ENCODE data around the gene MYCBPAP. TPM values are rescaled to one million over a fixed set of nuclear protein-coding genes. Genes with fewer than 3 reads are reported as not detected.

The MYCBPAP gene
- total RNA-seq, 1 experiment from 2014 or later, result not detected

DNA sequence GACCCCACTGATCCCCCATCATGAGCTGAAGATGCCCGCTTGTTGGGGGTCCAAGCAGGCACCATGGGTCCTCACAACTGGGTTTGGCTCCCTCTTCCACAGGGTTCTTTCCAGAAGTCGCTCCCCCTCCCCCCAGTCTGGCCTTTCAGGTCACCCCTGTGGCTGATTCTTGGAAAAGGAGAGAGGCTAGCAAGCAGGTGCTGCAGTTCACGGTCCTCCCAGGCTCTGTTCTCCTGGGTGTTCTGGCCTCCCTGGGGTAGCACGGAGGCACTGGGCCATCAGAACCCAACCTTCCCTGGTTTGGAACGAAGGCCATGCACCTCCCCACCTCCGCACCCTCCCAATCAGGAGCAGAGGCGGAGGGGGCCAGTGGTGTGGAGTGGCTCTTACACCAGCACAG is 71.2 kb downstream of the MYCBPAP start:
- H3K9ac ChIP-seq (ENCODE audit: low read length), result no peak overlapping the region
- intact Hi-C loops (cut with micrococcal nuclease), result no loop called here
- no TSS peak for BruUV-seq (replicated peaks)
- no peak overlapping the region for H3K4me3 ChIP-seq (replicated peaks in 1 of 2; ENCODE audit: low read depth in 1 of 2, low read length in 2 of 2)
- no peaks in the 10 kb centered on the region for H3K9me3 ChIP-seq (ENCODE audit: control insufficient read depth in 1 of 2, insufficient read depth in 1 of 2, low read depth in 1 of 2, low read length in 2 of 2)
- ChIA-PET RAD21 (ENCODE audit: low non-redundant PET in 1 of 2, low total read pairs in 2 of 2, uncharacterized antibody in 2 of 2, unreplicated experiment in 2 of 2) (no interaction called here), POLR2A (no interaction called here), CTCF (no interaction called here)
- no peak for TF ChIP-seq SP1 (IDR thresholded peaks at IDR 0.05; ENCODE audit: low read depth)
- no peak for TF ChIP-seq YY1 (IDR thresholded peaks at IDR 0.05; ENCODE audit: extremely low read depth, insufficient replicate concordance, low read depth, low read length)
- TF ChIP-seq POLR2AphosphoS5 (IDR thresholded peaks at IDR 0.05; ENCODE audit: low read depth, low read length), result no peak
- TF ChIP-seq POLR2A (IDR thresholded peaks at IDR 0.05; ENCODE audit: borderline replicate concordance, extremely low read depth, insufficient read depth, insufficient read length), result no peak
- TF ChIP-seq, protein P1, sequence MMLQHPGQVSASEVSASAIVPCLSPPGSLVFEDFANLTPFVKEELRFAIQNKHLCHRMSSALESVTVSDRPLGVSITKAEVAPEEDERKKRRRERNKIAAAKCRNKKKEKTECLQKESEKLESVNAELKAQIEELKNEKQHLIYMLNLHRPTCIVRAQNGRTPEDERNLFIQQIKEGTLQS (IDR thresholded peaks at IDR 0.05), result no peak
- no peak for TF ChIP-seq FOSL1 (IDR thresholded peaks at IDR 0.05; ENCODE audit: low read depth)
- TF ChIP-seq JUND (IDR thresholded peaks at IDR 0.05), result no peak
- TF ChIP-seq CBX3 (IDR thresholded peaks at IDR 0.05; ENCODE audit: low read depth), result no peak
- no peak for TF ChIP-seq EZH2 (IDR thresholded peaks at IDR 0.05)
- TF ChIP-seq, protein P2, sequence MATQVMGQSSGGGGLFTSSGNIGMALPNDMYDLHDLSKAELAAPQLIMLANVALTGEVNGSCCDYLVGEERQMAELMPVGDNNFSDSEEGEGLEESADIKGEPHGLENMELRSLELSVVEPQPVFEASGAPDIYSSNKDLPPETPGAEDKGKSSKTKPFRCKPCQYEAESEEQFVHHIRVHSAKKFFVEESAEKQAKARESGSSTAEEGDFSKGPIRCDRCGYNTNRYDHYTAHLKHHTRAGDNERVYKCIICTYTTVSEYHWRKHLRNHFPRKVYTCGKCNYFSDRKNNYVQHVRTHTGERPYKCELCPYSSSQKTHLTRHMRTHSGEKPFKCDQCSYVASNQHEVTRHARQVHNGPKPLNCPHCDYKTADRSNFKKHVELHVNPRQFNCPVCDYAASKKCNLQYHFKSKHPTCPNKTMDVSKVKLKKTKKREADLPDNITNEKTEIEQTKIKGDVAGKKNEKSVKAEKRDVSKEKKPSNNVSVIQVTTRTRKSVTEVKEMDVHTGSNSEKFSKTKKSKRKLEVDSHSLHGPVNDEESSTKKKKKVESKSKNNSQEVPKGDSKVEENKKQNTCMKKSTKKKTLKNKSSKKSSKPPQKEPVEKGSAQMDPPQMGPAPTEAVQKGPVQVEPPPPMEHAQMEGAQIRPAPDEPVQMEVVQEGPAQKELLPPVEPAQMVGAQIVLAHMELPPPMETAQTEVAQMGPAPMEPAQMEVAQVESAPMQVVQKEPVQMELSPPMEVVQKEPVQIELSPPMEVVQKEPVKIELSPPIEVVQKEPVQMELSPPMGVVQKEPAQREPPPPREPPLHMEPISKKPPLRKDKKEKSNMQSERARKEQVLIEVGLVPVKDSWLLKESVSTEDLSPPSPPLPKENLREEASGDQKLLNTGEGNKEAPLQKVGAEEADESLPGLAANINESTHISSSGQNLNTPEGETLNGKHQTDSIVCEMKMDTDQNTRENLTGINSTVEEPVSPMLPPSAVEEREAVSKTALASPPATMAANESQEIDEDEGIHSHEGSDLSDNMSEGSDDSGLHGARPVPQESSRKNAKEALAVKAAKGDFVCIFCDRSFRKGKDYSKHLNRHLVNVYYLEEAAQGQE (IDR thresholded peaks at IDR 0.05; ENCODE audit: low read depth), result no peak
- TF ChIP-seq TCF7L2 (IDR thresholded peaks at IDR 0.05; ENCODE audit: borderline replicate concordance, extremely low read depth, insufficient read depth, insufficient read length), result no peak
- no peak for TF ChIP-seq ZNF274 (IDR thresholded peaks at IDR 0.05; ENCODE audit: low read depth, low read length)
- TF ChIP-seq EGR1 (IDR thresholded peaks at IDR 0.05; ENCODE audit: low read depth), result no peak
- no peak for TF ChIP-seq SRF (IDR thresholded peaks at IDR 0.05; ENCODE audit: low read depth)
- TF ChIP-seq, protein P3, sequence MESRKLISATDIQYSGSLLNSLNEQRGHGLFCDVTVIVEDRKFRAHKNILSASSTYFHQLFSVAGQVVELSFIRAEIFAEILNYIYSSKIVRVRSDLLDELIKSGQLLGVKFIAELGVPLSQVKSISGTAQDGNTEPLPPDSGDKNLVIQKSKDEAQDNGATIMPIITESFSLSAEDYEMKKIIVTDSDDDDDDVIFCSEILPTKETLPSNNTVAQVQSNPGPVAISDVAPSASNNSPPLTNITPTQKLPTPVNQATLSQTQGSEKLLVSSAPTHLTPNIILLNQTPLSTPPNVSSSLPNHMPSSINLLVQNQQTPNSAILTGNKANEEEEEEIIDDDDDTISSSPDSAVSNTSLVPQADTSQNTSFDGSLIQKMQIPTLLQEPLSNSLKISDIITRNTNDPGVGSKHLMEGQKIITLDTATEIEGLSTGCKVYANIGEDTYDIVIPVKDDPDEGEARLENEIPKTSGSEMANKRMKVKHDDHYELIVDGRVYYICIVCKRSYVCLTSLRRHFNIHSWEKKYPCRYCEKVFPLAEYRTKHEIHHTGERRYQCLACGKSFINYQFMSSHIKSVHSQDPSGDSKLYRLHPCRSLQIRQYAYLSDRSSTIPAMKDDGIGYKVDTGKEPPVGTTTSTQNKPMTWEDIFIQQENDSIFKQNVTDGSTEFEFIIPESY (IDR thresholded peaks at IDR 0.05; ENCODE audit: extremely low read depth, insufficient replicate concordance, low read length), result no peak
- TF ChIP-seq CEBPB (IDR thresholded peaks at IDR 0.05; ENCODE audit: low read depth), result no peak
- TF ChIP-seq SIN3A (IDR thresholded peaks at IDR 0.05; ENCODE audit: low read depth), result no peak
- TF ChIP-seq, protein P4, sequence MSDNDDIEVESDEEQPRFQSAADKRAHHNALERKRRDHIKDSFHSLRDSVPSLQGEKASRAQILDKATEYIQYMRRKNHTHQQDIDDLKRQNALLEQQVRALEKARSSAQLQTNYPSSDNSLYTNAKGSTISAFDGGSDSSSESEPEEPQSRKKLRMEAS (IDR thresholded peaks at IDR 0.05), result no peak
- no peak for TF ChIP-seq RAD21 (IDR thresholded peaks at IDR 0.05; ENCODE audit: low read depth)
- no peak overlapping the region for H3K27ac ChIP-seq (ENCODE audit: low read depth, low read length)
- H3K4me1 ChIP-seq (ENCODE audit: control insufficient read depth in 1 of 2, insufficient read depth in 2 of 2, low read length in 2 of 2), result no peaks in the 10 kb centered on the region
- no peak overlapping the region for H3K4me2 ChIP-seq (ENCODE audit: low read length)
- H3K79me2 ChIP-seq (ENCODE audit: insufficient read depth, low read length), result no peaks in the 10 kb centered on the region
- H3K9me2 ChIP-seq (ENCODE audit: insufficient read depth), result no peaks in the 10 kb centered on the region
- no peak overlapping the region for H2AFZ ChIP-seq (ENCODE audit: low read depth, low read length, poor library complexity, severe bottlenecking)
- ATAC-seq, result no peak
- no peak for DNase-seq (ENCODE audit: low read depth, low spot score)
- no peaks in the 10 kb centered on the region for H3K36me3 ChIP-seq (ENCODE audit: control insufficient read depth in 1 of 2, insufficient read depth in 2 of 2, low read length in 2 of 2)
- no peaks in the 10 kb centered on the region for H3K27me3 ChIP-seq (ENCODE audit: insufficient read depth, low read length)
- H4K20me1 ChIP-seq (ENCODE audit: insufficient read depth), result no peaks in the 10 kb centered on the region
